Neural progenitor cell (in vitro differentiated cells): ENCODE measurements around the gene EIF2A. TPM values are rescaled to one million over a fixed set of nuclear protein-coding genes. Genes with fewer than 3 reads are reported as not detected.
"Not testable (repeated sequence)": the region's sequence is repeated elsewhere in the genome, so short reads cannot be mapped to it uniquely, and the experiment has no call there.

Experiments
- DNase-seq: peaks from one replicate; pipeline ENCODE4 v3.0.0-alpha.2; 2016; ENCODE audit warnings: low spot score
- H2AFZ ChIP-seq: fragments of 200-600 bp; sonication (generic); replicated peaks from 2 replicates; pipeline ENCODE4 v1.6.1; 2016; ENCODE audit warnings: antibody characterized with exemption
- H3F3A ChIP-seq: fragments of 200-600 bp; sonication (generic); 2 replicates; pipeline ENCODE4 v1.6.1; 2016; ENCODE audit warnings: antibody characterized with exemption, low read depth
- H3K27ac ChIP-seq: fragments of 200-600 bp; sonication (generic); 2 replicates; pipeline ENCODE4 v1.5.1; 2016; ENCODE audit warnings: mild to moderate bottlenecking
- H3K27me3 ChIP-seq: fragments of 200-600 bp; sonication (generic); 2 replicates; pipeline ENCODE4 v1.6.1; 2016; ENCODE audit warnings: mild to moderate bottlenecking, moderate library complexity
- H3K36me3 ChIP-seq: fragments of 200-600 bp; sonication (generic); 2 replicates; pipeline ENCODE4 v1.5.1; 2016
- H3K4me1 ChIP-seq: fragments of 200-600 bp; sonication (generic); 2 replicates; pipeline ENCODE4 v1.6.1; 2016; ENCODE audit warnings: mixed run types
- H3K4me2 ChIP-seq: fragments of 200-600 bp; sonication (generic); 2 replicates; pipeline ENCODE4 v1.6.1; 2016
- H3K4me3 ChIP-seq: fragments of 200-600 bp; sonication (generic); 2 replicates; pipeline ENCODE4 v1.5.1; 2016
- H3K79me2 ChIP-seq: fragments of 200-600 bp; sonication (generic); 2 replicates; pipeline ENCODE4 v1.6.1; 2016; ENCODE audit warnings: low read depth
- H3K9ac ChIP-seq: fragments of 200-600 bp; sonication (generic); 2 replicates; pipeline ENCODE4 v1.6.1; 2016
- H3K9me3 ChIP-seq: fragments of 200-600 bp; sonication (generic); 2 replicates; pipeline ENCODE4 v1.5.1; 2016; ENCODE audit warnings: low read depth
- H4K20me1 ChIP-seq: fragments of 200-600 bp; sonication (generic); 2 replicates; pipeline ENCODE4 v1.6.1; 2016; ENCODE audit warnings: low read depth
- H3K27ac Mint-ChIP-seq: 3 replicates; pipeline ENCODE4 v1.8.0; 2021; ENCODE audit warnings: mixed read lengths
- H3K27me3 Mint-ChIP-seq: 2 replicates; pipeline ENCODE4 v1.8.0; 2022; ENCODE audit warnings: low read depth, mild to moderate bottlenecking, inconsistent platforms, moderate library complexity, mixed read lengths; ENCODE audit not compliant: insufficient read depth
- H3K36me3 Mint-ChIP-seq: 3 replicates; pipeline ENCODE4 v1.8.0; 2021; ENCODE audit warnings: mixed read lengths
- H3K4me1 Mint-ChIP-seq: 3 replicates; pipeline ENCODE4 v1.8.0; 2021; ENCODE audit warnings: mixed read lengths
- H3K4me3 Mint-ChIP-seq: 3 replicates; pipeline ENCODE4 v1.8.0; 2021; ENCODE audit warnings: mild to moderate bottlenecking, moderate library complexity, mixed read lengths
- H3K9me3 Mint-ChIP-seq: 3 replicates; pipeline ENCODE4 v1.8.0; 2020; ENCODE audit warnings: mixed read lengths
- CTCF ChIP-seq: fragments of 200-600 bp; sonication (generic); IDR thresholded peaks from 2 replicates; pipeline ENCODE4 v1.5.1; 2017; ENCODE audit warnings: antibody characterized with exemption, mild to moderate bottlenecking
- EZH2 ChIP-seq: fragments of 200-600 bp; sonication (generic); IDR thresholded peaks from 2 replicates; pipeline ENCODE4 v1.6.1; 2017; ENCODE audit warnings: antibody characterized with exemption, mild to moderate bottlenecking, moderate library complexity
- EZH2phosphoT487 ChIP-seq: fragments of 200-600 bp; sonication (generic); IDR thresholded peaks from 2 replicates; pipeline ENCODE4 v1.6.1; 2017; ENCODE audit warnings: antibody characterized with exemption
- total RNA-seq: library from RNA; depleted of rRNA; stranded (reverse); fragments of >200 nt; gene quantifications from 2 replicates; pipeline ENCODE4 v1.2.3, GENCODE V29; 2015; ENCODE audit warnings: low replicate concordance

EIF2A gene
- total RNA-seq, 1 donor from 2014 or later = 135 TPM

DNA sequence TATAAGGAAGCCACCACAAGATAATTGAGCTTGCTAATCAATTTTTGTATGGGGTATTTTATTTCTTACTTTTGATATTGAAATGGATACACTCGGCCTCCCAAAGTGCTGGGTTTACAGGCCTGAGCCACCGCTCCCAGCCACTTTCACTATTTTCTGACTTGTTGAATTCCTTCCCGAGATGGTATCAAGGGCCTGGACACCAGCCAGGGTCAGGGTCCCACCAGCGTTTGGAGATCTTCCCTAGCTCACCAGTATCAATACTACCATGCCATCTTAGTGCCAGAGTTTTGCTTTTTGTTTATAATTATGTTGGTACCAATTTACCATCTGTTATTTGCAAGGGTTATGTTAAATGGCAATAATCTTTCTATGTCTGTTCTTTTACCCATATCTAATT, 51.1 kb downstream of the EIF2A start:
- H3K9me3 ChIP-seq = no peaks in the 10 kb centered on the region
- no peak overlapping the region for H3K4me3 ChIP-seq
- Mint-ChIP-seq H3K4me3 (no peak overlapping the region), H3K27me3 (peaks cover 3% of the 10 kb centered on the region), H3K36me3 (peaks cover 20% of the 10 kb centered on the region), H3K27ac (no peak overlapping the region), H3K9me3 (peaks cover 3% of the 10 kb centered on the region), H3K4me1 (peaks cover 20% of the 10 kb centered on the region)
- H3K36me3 ChIP-seq = no peaks in the 10 kb centered on the region
- no peak overlapping the region for H3K4me2 ChIP-seq
- peaks cover 21% of the 10 kb centered on the region for H3K4me1 ChIP-seq
- no peak for DNase-seq
- no peaks in the 10 kb centered on the region for H4K20me1 ChIP-seq
- no peaks in the 10 kb centered on the region for H3K27me3 ChIP-seq
- H3K27ac ChIP-seq = no peak overlapping the region
- no peak for TF ChIP-seq CTCF
- TF ChIP-seq EZH2phosphoT487 = no peak
- no peak overlapping the region for H3K9ac ChIP-seq
- H2AFZ ChIP-seq = no peak overlapping the region
- peaks cover 78% of the 10 kb centered on the region for H3K79me2 ChIP-seq
- no peaks in the 10 kb centered on the region for H3F3A ChIP-seq

DNA sequence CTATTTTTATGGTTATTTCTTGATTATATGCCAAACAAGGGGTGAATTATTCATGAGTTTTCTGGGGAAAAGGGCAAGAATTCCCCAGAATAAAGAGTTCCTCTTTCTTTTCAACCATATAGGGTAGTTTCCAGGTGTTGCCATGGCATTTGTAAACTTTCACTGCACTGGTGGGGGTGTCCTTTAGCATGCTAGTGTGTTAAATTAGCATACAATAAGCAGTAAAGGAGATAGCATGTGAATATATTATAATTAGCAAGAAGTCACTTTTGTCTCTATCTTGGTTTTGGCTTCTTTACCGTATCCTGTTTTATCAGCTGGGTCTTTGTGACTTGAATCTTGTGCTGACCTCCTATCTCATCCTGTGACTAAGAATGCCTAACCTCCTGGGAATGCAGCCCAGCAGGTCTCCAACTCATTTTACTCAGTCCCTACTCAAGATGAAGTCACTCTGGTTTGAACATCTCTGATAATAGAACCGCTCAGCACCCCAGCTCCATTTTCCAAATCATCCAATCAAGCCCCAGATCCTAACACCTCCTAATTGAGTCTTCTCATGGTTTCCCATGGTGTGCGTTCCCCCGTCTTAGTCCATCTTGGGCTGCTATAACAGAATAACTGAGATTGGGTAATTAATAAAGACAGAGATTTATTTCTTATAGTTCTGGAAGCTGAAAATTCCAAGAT, 53.2 kb downstream of the EIF2A start:
- no peak overlapping the region for H3K27ac ChIP-seq
- no peak overlapping the region for H3K9ac ChIP-seq
- no peak overlapping the region for H2AFZ ChIP-seq
- H3K27ac Mint-ChIP-seq = no peak overlapping the region
- H3K27me3 ChIP-seq = no peaks in the 10 kb centered on the region
- TF ChIP-seq CTCF = no peak
- no peak for TF ChIP-seq EZH2
- no peak for TF ChIP-seq EZH2phosphoT487
- no peak overlapping the region for H3K4me3 Mint-ChIP-seq
- peaks cover 27% of the 10 kb centered on the region for H3K4me1 ChIP-seq
- H3K4me3 ChIP-seq = no peak overlapping the region
- peaks cover 4% of the 10 kb centered on the region for H3K27me3 Mint-ChIP-seq
- H4K20me1 ChIP-seq = peaks cover 8% of the 10 kb centered on the region
- H3K4me1 Mint-ChIP-seq = peaks cover 27% of the 10 kb centered on the region
- H3K9me3 ChIP-seq = no peaks in the 10 kb centered on the region
- no peaks in the 10 kb centered on the region for H3K36me3 ChIP-seq
- H3K79me2 ChIP-seq = peaks cover 92% of the 10 kb centered on the region
- peak overlapping the region; percentile 99 for H3K4me2 ChIP-seq
- peaks cover 3% of the 10 kb centered on the region for H3K9me3 Mint-ChIP-seq
- H3F3A ChIP-seq = peaks cover 14% of the 10 kb centered on the region
- H3K36me3 Mint-ChIP-seq = peaks cover 14% of the 10 kb centered on the region
- DNase-seq = no peak

GRCh38 chr3:150600647-150601530, 54.3 kb downstream of the EIF2A start:
- H2AFZ ChIP-seq, H3K27me3 Mint-ChIP-seq, H3K27ac ChIP-seq, H3K27me3 ChIP-seq, H3K9ac ChIP-seq, H3K36me3 ChIP-seq, H3K9me3 ChIP-seq, DNase-seq, H3K9me3 Mint-ChIP-seq, H4K20me1 ChIP-seq: not testable (repeated sequence)
- Histone ChIP-seq H3K79me2 (peaks cover 92% of the 10 kb centered on the region), H3K4me3 (peak overlapping the region; percentile 85), H3K4me2 (peak overlapping the region; percentile 99), H3K4me1 (peaks cover 27% of the 10 kb centered on the region), H3F3A (peaks cover 14% of the 10 kb centered on the region)
- peaks cover 19% of the 10 kb centered on the region for H3K36me3 Mint-ChIP-seq
- H3K27ac Mint-ChIP-seq = peak overlapping the region; percentile 65
- peaks cover 36% of the 10 kb centered on the region for H3K4me1 Mint-ChIP-seq
- H3K4me3 Mint-ChIP-seq = peak overlapping the region; percentile 0
